ENCODE measurements around the gene GALK1. TPM values are rescaled to one million over a fixed set of nuclear protein-coding genes. Genes with fewer than 3 reads are reported as not detected.

The GALK1 gene
- total and polyA plus RNA-seq, 2 of the 13 experiments (the other 11 are each of a cell fraction or from before 2014, with no cell fraction given) = 59.9 to 93.6 TPM

GRCh38 chr17:75753514-75754377 is 11.2 kb downstream of the GALK1 start (continued):
- TF ChIP-seq ZNF263 (CRISPR knock-in tag; IDR thresholded peaks at IDR 0.05) (peak; percentile 80), MAZ (IDR thresholded peaks at IDR 0.05; ENCODE audit: borderline replicate concordance, low read depth, low read length) (peak; percentile 21; the same call in 1 of the 2 replicates), MAZ (CRISPR knock-in tag; IDR thresholded peaks at IDR 0.05; ENCODE audit: low read depth) (peak; percentile 95), ZFP36L2 (CRISPR knock-in tag; IDR thresholded peaks at IDR 0.05) (no peak), ZNF318 (CRISPR knock-in tag; IDR thresholded peaks at IDR 0.05) (no peak), ASH2L (IDR thresholded peaks at IDR 0.05; ENCODE audit: insufficient read length, low read depth, low read length) (no peak), RBM39 (IDR thresholded peaks at IDR 0.05; ENCODE audit: low read depth, low read length, poor library complexity, severe bottlenecking) (peak; percentile 47), GPBP1L1 (CRISPR knock-in tag; IDR thresholded peaks at IDR 0.05) (no peak), ZNF652 (CRISPR knock-in tag; IDR thresholded peaks at IDR 0.05; ENCODE audit: borderline replicate concordance, low read depth) (no peak), ZNF746 (CRISPR knock-in tag; IDR thresholded peaks at IDR 0.05) (no peak), ZNF577 (CRISPR knock-in tag; IDR thresholded peaks at IDR 0.05; ENCODE audit: borderline replicate concordance, low read depth) (no peak), CREB1 (IDR thresholded peaks at IDR 0.05) (no peak), CREB1 (CRISPR knock-in tag; IDR thresholded peaks at IDR 0.05) (no peak)

Measured in HepG2 (cell line).